WI38 (cell line): ENCODE measurements around the gene VEGFA.

Experiments
- H3K4me3 ChIP-seq: 2 replicates; pipeline ENCODE4 v1.5.1; 2011; ENCODE audit warnings: low read depth, mild to moderate bottlenecking, control low read depth, low read length
- CTCF ChIP-seq: IDR thresholded peaks from 2 replicates; pipeline ENCODE4 v1.5.1; 2012; ENCODE audit warnings: low read depth, mild to moderate bottlenecking, control low read depth, low read length

The VEGFA gene

DNA sequence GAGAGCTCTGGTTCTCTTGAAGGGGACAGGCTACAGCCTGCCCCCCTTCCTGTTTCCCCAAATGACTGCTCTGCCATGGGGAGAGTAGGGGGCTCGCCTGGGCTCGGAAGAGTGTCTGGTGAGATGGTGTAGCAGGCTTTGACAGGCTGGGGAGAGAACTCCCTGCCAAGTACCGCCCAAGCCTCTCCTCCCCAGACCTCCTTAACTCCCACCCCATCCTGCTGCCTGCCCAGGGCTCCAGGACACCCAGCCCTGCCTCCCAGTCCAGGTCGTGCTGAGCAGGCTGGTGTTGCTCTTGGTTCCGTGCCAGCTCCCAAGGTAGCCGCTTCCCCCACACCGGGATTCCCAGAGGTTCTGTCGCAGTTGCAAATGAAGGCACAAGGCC lies 9.8 kb downstream of the VEGFA start:
- H3K4me3 ChIP-seq = no peak overlapping the region
- no peak for TF ChIP-seq CTCF

- TF ChIP-seq CTCF = no peak
- no peak overlapping the region for H3K4me3 ChIP-seq
Measured at GRCh38 chr6:43780293-43780692, 10.3 kb downstream of the VEGFA start.

GRCh38 chr6:43780941-43781928 lies 11.2 kb downstream of the VEGFA start:
- no peak for TF ChIP-seq CTCF
- H3K4me3 ChIP-seq = no peak overlapping the region

- no peak for TF ChIP-seq CTCF
- no peak overlapping the region for H3K4me3 ChIP-seq
Measured at GRCh38 chr6:43781941-43782704, 12.1 kb downstream of the VEGFA start.

- no peak overlapping the region for H3K4me3 ChIP-seq
- TF ChIP-seq CTCF = no peak
Measured at GRCh38 chr6:43782764-43783513, 12.9 kb downstream of the VEGFA start.

DNA sequence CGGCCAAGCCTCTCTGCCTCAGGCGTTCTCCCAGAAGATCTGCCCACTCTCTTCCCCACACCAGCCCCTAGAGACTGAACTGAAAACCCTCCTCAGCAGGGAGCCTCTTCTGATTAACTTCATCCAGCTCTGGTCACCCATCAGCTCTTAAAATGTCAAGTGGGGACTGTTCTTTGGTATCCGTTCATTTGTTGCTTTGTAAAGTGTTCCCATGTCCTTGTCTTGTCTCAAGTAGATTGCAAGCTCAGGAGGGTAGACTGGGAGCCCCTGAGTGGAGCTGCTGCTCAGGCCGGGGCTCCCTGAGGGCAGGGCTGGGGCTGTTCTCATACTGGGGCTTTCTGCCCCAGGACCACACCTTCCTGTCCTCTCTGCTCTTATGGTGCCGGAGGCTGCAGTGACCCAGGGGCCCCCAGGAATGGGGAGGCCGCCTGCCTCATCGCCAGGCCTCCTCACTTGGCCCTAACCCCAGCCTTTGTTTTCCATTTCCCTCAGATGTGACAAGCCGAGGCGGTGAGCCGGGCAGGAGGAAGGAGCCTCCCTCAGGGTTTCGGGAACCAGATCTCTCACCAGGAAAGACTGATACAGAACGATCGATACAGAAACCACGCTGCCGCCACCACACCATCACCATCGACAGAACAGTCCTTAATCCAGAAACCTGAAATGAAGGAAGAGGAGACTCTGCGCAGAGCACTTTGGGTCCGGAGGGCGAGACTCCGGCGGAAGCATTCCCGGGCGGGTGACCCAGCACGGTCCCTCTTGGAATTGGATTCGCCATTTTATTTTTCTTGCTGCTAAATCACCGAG lies 14.2 kb downstream of the VEGFA start:
- no peak for TF ChIP-seq CTCF
- H3K4me3 ChIP-seq = no peak overlapping the region
